Stimulated activated CD4-positive, alpha-beta T cell treated with anti-CD3 and anti-CD28 coated beads, Interleukin-4, amount 100 ng/mL, for 48 hours (primary cell): Measurements from ENCODE around the gene P2RX5.
A peak's percentile ranks its signal among the peaks of the same experiment; 100 is the strongest.
"Not testable (repeated sequence)": the region's sequence is repeated elsewhere in the genome, so short reads cannot be mapped to it uniquely, and the experiment has no call there.

Experiments used
- DNase-seq, 2 donors: peaks; one replicate each; pipeline ENCODE4 v3.0.0-alpha.2; 2020; ENCODE audit warnings: low read depth in 2 of 2

Gene P2RX5

GRCh38 chr17:3695723-3696411 is at the start of gene P2RX5:
P2RX5 (minus strand) TSS chr17:3696155; CDS start chr17:3696005, 150 bp downstream.
- no peak for DNase-seq

- no peak for DNase-seq
These were observed 49.1 kb upstream of the P2RX5 start for GRCh38 chr17:3745071-3745470.

- DNase-seq, result no peak
These were observed 48.1 kb upstream of the P2RX5 start for GRCh38 chr17:3744014-3744413.

DNA sequence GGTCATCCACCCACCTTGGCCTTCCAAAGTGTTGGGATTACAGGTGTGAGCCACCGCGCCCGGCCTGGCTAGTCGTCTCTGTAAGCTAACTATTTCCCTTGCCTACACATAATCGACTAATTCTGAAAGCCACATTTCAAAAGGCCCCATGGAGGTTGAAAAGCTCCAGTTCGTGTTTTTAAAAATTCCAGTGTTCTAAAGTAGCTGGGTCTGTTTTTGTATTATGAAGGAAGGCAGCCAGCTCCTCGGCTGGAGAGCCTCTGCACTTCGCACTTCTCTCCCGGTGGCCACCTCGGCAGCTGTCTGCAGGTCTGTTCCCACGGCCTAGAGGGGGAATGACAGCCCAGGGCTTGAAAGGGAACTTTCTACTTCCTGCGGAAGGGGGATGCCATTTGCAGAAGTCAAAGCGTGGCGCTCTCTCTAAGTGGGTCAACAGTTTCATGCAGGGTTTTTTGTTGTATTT is 44.7 kb upstream of the P2RX5 start:
- DNase-seq, result no peak

- no peak for DNase-seq
These were observed 43.6 kb upstream of the P2RX5 start for GRCh38 chr17:3739422-3740124.

DNA sequence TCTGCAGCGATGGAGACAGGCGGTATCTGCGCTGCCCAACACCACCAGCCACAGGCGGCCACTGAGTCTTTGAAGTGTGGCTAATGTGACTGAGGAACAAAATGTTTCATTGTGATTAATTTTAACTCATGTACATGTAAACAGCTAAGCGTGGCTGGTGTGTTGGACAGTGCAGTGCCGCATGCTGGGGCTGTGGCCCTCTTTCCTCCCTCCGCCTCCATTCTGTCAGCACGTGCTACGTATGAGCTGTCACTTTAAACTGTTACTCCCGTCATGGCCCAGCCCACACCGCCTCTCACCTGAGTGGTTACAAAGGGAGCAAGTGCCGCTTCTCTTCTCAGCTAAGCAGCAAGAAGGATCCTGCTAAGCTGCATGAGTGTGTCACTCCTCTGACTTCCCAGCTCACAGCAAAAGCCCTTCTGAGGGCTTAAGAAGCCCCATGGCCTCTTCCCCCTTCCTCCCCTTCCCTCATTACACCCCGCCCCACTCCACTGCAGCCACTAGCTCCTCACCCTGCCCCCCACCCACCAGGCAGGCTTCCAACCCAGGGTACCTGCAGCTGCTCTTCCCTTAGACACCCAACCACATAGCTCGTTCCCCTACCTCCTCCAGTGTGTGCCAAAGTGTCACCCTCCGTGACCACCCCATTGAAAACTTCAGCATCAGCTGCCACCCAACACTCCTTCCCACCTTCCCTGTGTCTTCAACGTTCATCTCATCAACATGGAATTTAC is 42.8 kb upstream of the P2RX5 start:
- DNase-seq, result peak; percentile 49 to 59

DNA sequence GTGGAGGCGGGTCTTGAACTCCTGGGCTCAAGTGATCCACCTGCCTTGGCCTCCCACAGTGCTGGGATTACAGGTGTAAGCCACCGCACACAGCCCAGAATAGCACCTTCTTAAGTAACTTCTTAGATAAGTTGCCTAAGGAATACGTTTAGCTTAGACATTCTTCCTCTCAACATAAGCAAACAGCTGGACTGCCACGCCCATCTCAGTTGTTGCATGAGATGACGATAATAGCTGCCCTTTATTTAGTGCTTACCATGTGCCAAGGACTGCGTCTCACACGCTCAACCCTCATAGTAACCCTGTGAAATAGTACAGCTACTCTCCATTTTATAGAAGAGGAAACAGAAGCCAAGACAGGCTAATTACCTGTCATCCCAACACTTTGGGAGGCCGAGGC is 39.6 kb upstream of the P2RX5 start:
- no peak for DNase-seq

DNA sequence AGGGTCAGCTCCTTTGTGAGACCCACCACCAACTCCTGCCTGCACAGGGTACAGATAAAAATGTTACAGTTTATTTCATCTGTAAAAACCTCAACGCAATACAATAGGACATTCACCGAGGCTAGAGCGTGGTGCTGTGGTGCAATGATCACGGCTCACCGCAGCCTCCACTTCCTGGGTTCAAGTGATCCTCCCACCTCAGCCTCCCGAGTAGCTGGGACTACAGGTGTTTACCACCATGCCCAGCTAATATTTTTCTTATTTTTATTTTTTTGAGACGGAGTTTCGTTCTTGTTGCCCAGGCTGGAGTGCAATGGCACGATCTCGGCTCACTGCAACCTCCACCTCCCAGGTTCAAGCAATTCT is 38.9 kb upstream of the P2RX5 start:
- DNase-seq, result not testable (repeated sequence)

DNA sequence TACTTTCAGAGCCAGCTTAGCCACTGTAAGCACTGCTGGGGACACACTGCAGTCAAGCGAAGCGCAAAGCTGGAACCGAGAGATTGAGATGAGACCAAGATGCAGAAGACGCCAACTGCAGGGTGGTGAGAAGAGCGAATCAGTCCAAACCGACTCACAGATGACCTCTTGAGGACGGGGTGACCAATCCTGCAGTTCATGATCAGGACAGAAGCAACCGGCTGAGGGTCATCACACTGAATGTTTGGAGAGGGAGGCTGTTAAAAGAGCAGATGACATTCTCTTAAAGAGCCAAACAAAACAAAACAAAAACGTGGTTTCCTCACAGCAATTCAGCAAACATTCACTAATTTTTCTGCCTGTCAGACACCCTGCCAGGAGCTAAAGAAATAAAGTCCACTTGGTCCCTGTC is 36.3 kb upstream of the P2RX5 start:
- DNase-seq, result no peak

GRCh38 chr17:3730881-3731429 is 35.0 kb upstream of the P2RX5 start:
- no peak for DNase-seq

DNA sequence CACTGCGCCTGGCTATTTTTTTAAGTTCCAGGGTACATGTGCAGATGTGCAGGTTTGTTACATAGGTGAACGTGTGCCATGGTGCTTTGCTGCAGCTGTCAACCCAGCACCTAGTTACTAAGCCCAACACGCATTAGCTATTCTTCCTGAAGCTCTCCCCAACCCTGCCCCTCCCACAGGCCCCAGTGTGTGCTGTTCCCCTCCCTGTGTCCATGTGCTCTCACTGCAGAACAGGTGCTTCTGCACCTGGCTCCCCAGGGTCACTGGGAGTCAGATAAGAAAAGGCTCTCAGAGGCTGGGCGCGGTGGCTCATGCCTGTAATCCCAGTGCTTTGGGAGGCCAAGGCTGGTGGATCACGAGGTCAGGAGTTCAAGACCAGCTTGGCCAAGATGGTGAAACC is 33.9 kb upstream of the P2RX5 start:
- DNase-seq, result no peak

DNA sequence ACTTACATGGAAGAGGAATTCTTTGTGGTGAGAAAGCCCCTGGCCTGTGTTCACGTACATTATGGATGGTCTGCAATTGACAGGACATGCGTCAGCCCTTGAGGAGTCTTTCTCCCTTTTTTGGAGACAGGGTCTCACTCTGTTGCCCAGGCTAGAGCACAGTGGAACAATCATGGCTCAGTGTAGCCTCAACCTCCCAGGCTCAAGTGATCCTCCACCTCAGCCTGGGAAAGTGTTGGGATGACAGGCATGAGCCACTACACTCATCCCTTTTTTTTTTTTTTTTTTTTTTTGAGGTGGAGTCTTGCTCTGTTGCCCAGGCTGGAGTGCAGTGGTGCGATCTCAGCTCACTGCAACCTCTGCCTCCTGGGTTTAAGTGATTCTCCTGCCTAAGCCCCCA is 32.1 kb upstream of the P2RX5 start:
- not testable (repeated sequence) for DNase-seq

GRCh38 chr17:3727041-3727440 is 31.1 kb upstream of the P2RX5 start:
- no peak for DNase-seq

- no peak for DNase-seq
These were observed 28.6 kb upstream of the P2RX5 start for GRCh38 chr17:3724378-3725077.

- peak; percentile 89 to 92 for DNase-seq
These were observed 27.8 kb upstream of the P2RX5 start, which contains the start of gene HASPIN for GRCh38 chr17:3723556-3724377. HASPIN (plus strand) TSS chr17:3723903; CDS start chr17:3723936, 33 bp downstream.

GRCh38 chr17:3723188-3723555 is 27.2 kb upstream of the P2RX5 start:
- DNase-seq, result no peak

- DNase-seq, result no peak
These were observed 26.8 kb upstream of the P2RX5 start for GRCh38 chr17:3722716-3723115.

- no peak for DNase-seq
These were observed 23.3 kb upstream of the P2RX5 start for GRCh38 chr17:3719265-3719664.

GRCh38 chr17:3718201-3718600 is 22.2 kb upstream of the P2RX5 start:
- no peak for DNase-seq

- no peak for DNase-seq
These were observed 19.3 kb upstream of the P2RX5 start for GRCh38 chr17:3715296-3715695.
